Mucosa of descending colon (tissue), 3 donors: ENCODE measurements around the gene VN1R5. TPM values are rescaled to one million over a fixed set of nuclear protein-coding genes. Genes with fewer than 3 reads are reported as not detected.

Experiments used
- ATAC-seq: fragments of 200-7000 bp; cut with Tn5 transposase; one replicate; pipeline ENCODE4 v1.9.1; 2020; ENCODE audit warnings: mild to moderate bottlenecking, moderate library complexity
- DNase-seq, 3 donors: peaks; one replicate each; pipeline ENCODE4 v3.0.0-alpha.2; 2020
- H3K36me3 ChIP-seq: fragments of 200-600 bp; one replicate; pipeline ENCODE4 v1.8.0; 2021; ENCODE audit warnings: low read depth, mild to moderate bottlenecking
- H3K4me1 ChIP-seq: fragments of 200-600 bp; one replicate; pipeline ENCODE4 v1.8.0; 2021; ENCODE audit warnings: low read depth, mild to moderate bottlenecking
- H3K4me3 ChIP-seq: fragments of 200-600 bp; one replicate; pipeline ENCODE4 v1.8.0; 2021; ENCODE audit warnings: mild to moderate bottlenecking
- H3K9me3 ChIP-seq: fragments of 200-600 bp; one replicate; pipeline ENCODE4 v1.8.0; 2021; ENCODE audit warnings: mild to moderate bottlenecking
- CTCF ChIP-seq: fragments of 200-600 bp; IDR thresholded peaks from one replicate; pipeline ENCODE4 v1.8.0; 2022; ENCODE audit warnings: antibody characterized with exemption, mild to moderate bottlenecking
- intact Hi-C, 2 donors: fragments of 100-400 bp; cut with DNase I in 1 of 2; cut with micrococcal nuclease in 1 of 2; formaldehyde crosslinking; loops; one replicate each; pipeline versions ENCODE4 v1.11.0 to v1.11.1; 2022; cut with DNase I, micrococcal nuclease
- total RNA-seq, 3 donors: library from RNA; stranded (reverse); fragmentation: NEBNext Ultra II Directional in 2 of 3; extraction: Animal tissue kit (Norgen Biotek cat#: 25700) in 2 of 3; gene quantifications; one replicate each; pipeline versions ENCODE4 v1.2.1 to v1.2.4, GENCODE V29; 2021 to 2023
- donor health status: DM: no; HTN: no; CAD: no; lungs with moderate emphysema.
- donor health status: DM: no; HTN: no; CAD: no.
- donor health status: DM: no; HTN: yes; CAD: no.

Gene VN1R5
- total RNA-seq, 3 donors from 2014 or later, result not detected

GRCh38 chr1:247298124-247298481 lies 42.2 kb downstream of the VN1R5 start:
- intact Hi-C loops, result no loop called here
- ATAC-seq (peak; percentile 63), DNase-seq (no peak)
- H3K4me1 ChIP-seq, result peaks cover 13% of the 10 kb centered on the region
- H3K4me3 ChIP-seq, result no peak overlapping the region
- H3K9me3 ChIP-seq, result no peaks in the 10 kb centered on the region
- H3K36me3 ChIP-seq, result no peaks in the 10 kb centered on the region
- no peak for TF ChIP-seq CTCF

GRCh38 chr1:247298701-247299100 lies 42.8 kb downstream of the VN1R5 start:
- intact Hi-C loops, result no loop called here
- Histone ChIP-seq H3K36me3 (no peaks in the 10 kb centered on the region), H3K4me1 (peaks cover 14% of the 10 kb centered on the region), H3K4me3 (no peak overlapping the region), H3K9me3 (no peaks in the 10 kb centered on the region)
- DNase-seq (peak in 1 of 3 donors; percentile 50), ATAC-seq (peak; percentile 32)
- no peak for TF ChIP-seq CTCF

- Histone ChIP-seq H3K4me1 (peaks cover 24% of the 10 kb centered on the region), H3K9me3 (no peaks in the 10 kb centered on the region), H3K36me3 (no peaks in the 10 kb centered on the region), H3K4me3 (no peak overlapping the region)
- intact Hi-C loops, result no loop called here
- no peak for DNase-seq
- TF ChIP-seq CTCF, result no peak
- ATAC-seq, result no peak
Measured at GRCh38 chr1:247299723-247300381, 44.0 kb downstream of the VN1R5 start.

GRCh38 chr1:247300491-247301175 lies 44.8 kb downstream of the VN1R5 start:
- intact Hi-C loops, result no loop called here
- DNase-seq (no peak), ATAC-seq (no peak)
- Histone ChIP-seq H3K4me1 (peaks cover 28% of the 10 kb centered on the region), H3K9me3 (no peaks in the 10 kb centered on the region), H3K4me3 (no peak overlapping the region), H3K36me3 (no peaks in the 10 kb centered on the region)
- no peak for TF ChIP-seq CTCF

GRCh38 chr1:247301176-247301540 lies 45.3 kb downstream of the VN1R5 start:
- no peaks in the 10 kb centered on the region for H3K36me3 ChIP-seq
- no peak for ATAC-seq
- intact Hi-C loops, result no loop called here
- TF ChIP-seq CTCF, result no peak
- no peak for DNase-seq
- H3K4me1 ChIP-seq, result peaks cover 28% of the 10 kb centered on the region
- no peak overlapping the region for H3K4me3 ChIP-seq
- no peaks in the 10 kb centered on the region for H3K9me3 ChIP-seq
